HG02981 (cell line): ENCODE measurements around the gene ERBB2.
"Not testable (repeated sequence)": the region's sequence is repeated elsewhere in the genome, so short reads cannot be mapped to it uniquely, and the experiment has no call there.

ENCODE experiments used
- ATAC-seq: cut with Tn5 transposase; IDR thresholded peaks from one replicate; pipeline ENCODE4 v1.9.1; 2021; ENCODE audit warnings: mild to moderate bottlenecking, moderate library complexity; ENCODE audit not compliant: unreplicated experiment

ERBB2 gene

GRCh38 chr17:39756380-39757079 lies 56.7 kb downstream of the ERBB2 start:
- no peak for ATAC-seq

GRCh38 chr17:39757176-39757662 lies 57.4 kb downstream of the ERBB2 start:
- no peak for ATAC-seq

- no peak for ATAC-seq
Observed at GRCh38 chr17:39757931-39758873, 58.3 kb downstream of the ERBB2 start.

GRCh38 chr17:39759204-39759603 lies 59.3 kb downstream of the ERBB2 start:
- ATAC-seq = no peak

DNA sequence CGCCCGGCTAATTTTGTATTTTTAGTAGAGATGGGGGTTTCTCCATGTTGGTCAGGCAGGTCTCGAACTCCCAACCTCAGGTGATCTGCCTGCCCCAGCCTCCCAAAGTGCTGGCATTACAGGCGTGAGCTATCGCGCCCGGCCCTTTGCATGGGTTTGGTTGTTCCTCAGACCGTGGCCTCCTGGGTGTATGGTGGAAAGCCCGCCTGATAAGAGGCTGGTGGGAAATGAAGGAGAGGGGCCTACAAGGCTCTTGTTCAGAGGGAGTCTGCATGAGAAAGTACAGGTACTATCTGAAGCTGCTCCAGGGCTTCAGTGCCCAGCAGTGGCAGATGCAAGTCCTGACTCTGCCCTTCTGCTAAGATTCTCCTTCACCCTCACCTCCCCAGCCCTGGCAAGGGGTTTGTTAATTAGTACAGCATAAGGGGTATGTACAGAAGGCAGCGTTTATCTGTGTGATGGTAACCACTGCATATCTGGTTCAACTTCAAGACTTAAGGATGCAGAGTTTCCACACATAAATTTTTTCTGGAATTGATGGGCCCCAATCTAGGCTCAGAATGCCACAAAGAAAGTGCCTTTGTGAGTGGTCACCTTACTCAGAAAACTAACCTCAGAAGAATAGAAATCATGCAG lies 62.1 kb downstream of the ERBB2 start:
- ATAC-seq = no peak

- no peak for ATAC-seq
Observed at GRCh38 chr17:39763051-39763820, 63.4 kb downstream of the ERBB2 start.

GRCh38 chr17:39764171-39764570 lies 64.3 kb downstream of the ERBB2 start:
- ATAC-seq = not testable (repeated sequence)

DNA sequence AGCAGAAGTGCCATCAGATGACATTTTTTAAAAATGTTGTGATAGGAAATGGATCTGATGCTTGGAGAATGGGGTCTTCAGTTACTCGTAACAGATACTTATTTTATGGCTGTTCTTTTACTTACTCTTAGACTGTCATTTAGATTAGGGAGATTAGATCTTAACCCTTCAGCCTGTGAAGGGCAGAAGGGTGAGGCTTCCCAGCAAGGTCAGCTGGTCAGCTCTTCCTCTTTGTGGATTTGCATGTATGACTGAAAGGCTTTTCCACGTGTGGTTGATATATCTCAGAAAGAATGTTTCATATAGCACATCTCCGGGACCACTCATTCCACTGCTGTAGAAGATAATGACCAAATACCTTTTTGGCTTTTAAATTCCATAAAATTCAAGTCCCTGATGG lies 65.3 kb downstream of the ERBB2 start:
- no peak for ATAC-seq

GRCh38 chr17:39765766-39766165 lies 65.9 kb downstream of the ERBB2 start:
- no peak for ATAC-seq

GRCh38 chr17:39767147-39767546 lies 67.3 kb downstream of the ERBB2 start:
- no peak for ATAC-seq

DNA sequence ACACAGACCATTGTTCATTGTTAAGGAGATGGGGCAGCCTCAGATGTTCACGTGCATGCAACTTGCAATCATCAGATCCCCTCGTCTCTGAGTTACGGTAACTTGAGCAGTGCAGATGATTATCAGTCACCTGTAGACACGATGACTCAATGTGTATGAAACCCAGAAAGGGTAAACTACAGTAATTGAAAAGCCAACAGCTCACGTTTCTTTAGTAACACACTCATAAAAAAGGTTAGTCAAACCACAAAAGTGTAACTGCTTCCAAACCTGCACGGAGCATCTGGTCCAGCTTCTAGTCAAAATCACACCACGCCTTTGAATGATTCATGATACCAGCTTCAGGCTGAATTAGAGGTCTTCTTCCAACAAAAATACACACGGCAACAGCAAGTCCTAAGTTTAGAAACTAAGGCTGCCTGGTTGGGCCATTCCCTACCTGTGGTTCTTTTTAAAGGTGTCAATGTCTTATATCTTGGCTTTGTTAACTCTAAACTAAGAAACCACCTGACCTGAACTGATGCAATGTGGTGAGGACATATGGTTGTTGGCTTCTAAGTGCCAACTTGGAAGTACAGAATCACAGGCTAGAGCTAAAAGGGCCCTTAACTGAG lies 70.2 kb downstream of the ERBB2 start:
- peak; percentile 62 for ATAC-seq

DNA sequence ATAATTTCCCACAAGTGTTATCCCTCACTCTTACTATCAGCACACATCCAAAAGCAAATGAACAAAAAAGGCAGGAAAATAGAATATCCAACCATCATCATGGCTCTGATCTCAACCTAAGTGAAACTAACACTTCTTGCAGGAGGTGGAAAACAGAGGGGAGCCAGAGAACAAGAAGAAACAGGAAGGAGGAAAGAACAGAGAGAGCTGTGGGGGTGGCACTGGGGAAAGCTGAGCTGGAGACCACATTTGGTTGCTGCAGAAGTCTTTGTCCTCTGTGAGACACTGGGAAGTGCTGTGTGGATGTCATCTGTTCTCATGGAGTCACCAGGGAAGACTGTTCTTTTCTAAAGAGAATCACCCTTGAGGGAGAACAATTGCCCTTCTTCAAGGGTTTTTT lies 72.6 kb downstream of the ERBB2 start:
- no peak for ATAC-seq

DNA sequence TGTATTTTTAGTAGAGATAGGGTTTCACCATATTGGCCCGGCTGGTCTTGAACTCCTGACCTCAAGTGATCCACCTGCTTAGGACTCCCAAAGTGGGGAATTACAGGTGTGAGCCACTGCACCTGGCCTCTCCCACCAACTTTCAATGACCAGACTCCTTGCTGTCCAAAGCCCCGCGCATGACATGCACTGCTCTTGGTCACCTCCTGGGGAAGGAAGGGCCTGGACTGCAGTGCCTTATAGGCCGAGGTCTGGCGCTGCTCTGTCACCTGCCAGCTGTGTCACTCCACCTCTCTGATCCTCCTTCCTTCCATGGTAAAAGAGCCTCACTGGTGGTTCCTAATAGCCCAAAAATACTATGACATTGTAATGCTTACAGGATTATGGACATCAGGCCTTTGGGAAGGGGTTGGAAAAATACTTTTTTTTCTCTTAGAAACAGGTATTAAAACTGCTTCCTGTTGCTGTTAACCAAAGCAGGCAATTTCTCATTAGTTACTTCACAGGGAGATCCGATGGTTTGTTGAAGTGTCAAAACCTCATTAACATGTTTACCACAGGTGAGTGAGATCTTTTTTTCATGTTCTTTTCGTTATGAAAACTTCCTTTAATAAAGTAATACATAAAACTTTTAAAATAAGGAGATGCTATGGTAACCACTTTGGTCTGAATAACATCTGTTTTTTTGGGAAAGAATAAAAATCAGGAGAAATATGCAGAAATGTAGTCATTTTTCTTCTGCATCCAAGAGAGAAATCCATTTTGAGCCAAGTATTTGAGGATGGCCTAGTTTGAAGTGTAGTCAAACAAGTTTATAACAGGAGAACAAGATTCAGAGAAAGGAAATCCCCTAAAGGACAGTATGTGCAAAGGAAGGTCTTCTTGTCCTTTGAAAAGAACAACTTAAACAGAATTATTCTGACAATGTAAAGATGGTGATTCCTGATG lies 73.4 kb downstream of the ERBB2 start:
- no peak for ATAC-seq

DNA sequence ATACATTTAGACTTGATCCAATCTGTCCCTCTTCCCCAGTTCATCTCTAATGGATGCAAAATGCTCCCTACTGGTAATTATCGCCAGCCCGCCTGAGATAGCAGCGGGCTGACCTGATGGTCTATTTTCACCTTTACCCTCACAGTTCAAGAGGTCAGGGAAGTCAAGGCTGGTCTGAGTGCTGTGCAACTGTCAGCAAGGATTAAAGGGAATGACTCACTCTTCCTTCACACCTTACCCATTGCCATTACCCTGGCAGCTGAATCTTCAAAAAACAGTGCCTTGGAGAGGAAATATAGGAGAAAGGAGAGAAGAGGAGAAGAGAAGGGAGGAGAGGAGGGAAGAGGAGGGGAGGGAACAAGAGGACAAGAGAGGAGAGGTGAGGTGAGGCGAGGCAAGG lies 74.2 kb downstream of the ERBB2 start:
- no peak for ATAC-seq

GRCh38 chr17:39775031-39775430 lies 75.2 kb downstream of the ERBB2 start:
- no peak for ATAC-seq

- ATAC-seq = no peak
Observed at GRCh38 chr17:39776252-39776651, 76.4 kb downstream of the ERBB2 start.

GRCh38 chr17:39777534-39778365 lies 77.9 kb downstream of the ERBB2 start:
- ATAC-seq = peak; percentile 43
